ENCODE results near the gene SLC25A44. TPM values are rescaled to one million over a fixed set of nuclear protein-coding genes. Genes with fewer than 3 reads are reported as not detected.

Gene SLC25A44
- total and polyA plus RNA-seq, 2 donors (not counting 1 experiment from before 2014, with no cell fraction given), result 14.9 to 27.2 TPM

GRCh38 chr1:156241311-156241811 is 47.5 kb downstream of the SLC25A44 start:
- TF ChIP-seq EZH2 (IDR thresholded peaks at IDR 0.05; ENCODE audit: borderline replicate concordance, insufficient read depth, low read depth, low read length, poor library complexity, severe bottlenecking) (no peak), CTCF (IDR thresholded peaks at IDR 0.05) (no peak)
- peaks cover 0 to 3% (median 0%) of the 10 kb centered on the region in 3 donors for H3K9me3 ChIP-seq (ENCODE audit: control extremely low read depth in 1 of 3, control insufficient read depth in 2 of 3, insufficient read depth in 1 of 3, low read length in 2 of 3)
- H3K36me3 ChIP-seq (replicated peaks in 1 of 2; ENCODE audit: control extremely low read depth in 1 of 2, control insufficient read depth in 1 of 2, extremely low read depth in 1 of 2, insufficient read depth in 2 of 2, low read length in 1 of 2), result peaks cover 5 to 31% of the 10 kb centered on the region in 2 experiments
- peaks cover 14 to 15% of the 10 kb centered on the region in 2 donors for H3K4me1 ChIP-seq (ENCODE audit: control insufficient read depth in 2 of 2, insufficient read depth in 2 of 2, low read length in 2 of 2)
- peaks cover 4% of the 10 kb centered on the region for H4K20me1 ChIP-seq (ENCODE audit: control insufficient read depth, insufficient read depth, low read length, poor library complexity, severe bottlenecking)
- H3K27me3 ChIP-seq (replicated peaks in 1 of 4; ENCODE audit: control extremely low read depth in 1 of 4, control insufficient read depth in 3 of 4, insufficient read depth in 4 of 4, low read length in 3 of 4), result peaks cover 0 to 12% (median 0%) of the 10 kb centered on the region in 4 experiments
- 65% methylated on average over 15 of the region's 15 CpGs for WGBS (ENCODE audit: insufficient coverage)
- no peak for ATAC-seq (ENCODE audit: low read depth)
- no peak overlapping the region for H2AFZ ChIP-seq (ENCODE audit: insufficient read depth, low read depth, low read length, poor library complexity, severe bottlenecking)
- CTCF ChIA-PET, result no interaction called here
- peaks cover 7% of the 10 kb centered on the region for H3K27me3 Mint-ChIP-seq
- no peak overlapping the region for H3K4me3 Mint-ChIP-seq
- no peak for DNase-seq
- H3K27ac ChIP-seq (ENCODE audit: low read length in 2 of 2), result no peak overlapping the region
- intact Hi-C loops (cut with micrococcal nuclease), result no loop called here
- no peak overlapping the region for H3K27ac Mint-ChIP-seq
- H3K9ac ChIP-seq (ENCODE audit: low read length), result no peak overlapping the region
- POLR2A ChIA-PET, result no interaction called here
- no peaks in the 10 kb centered on the region for H3K9me3 Mint-ChIP-seq (ENCODE audit: insufficient read depth)
- peaks cover 16% of the 10 kb centered on the region for H3K4me1 Mint-ChIP-seq
- H3K4me2 ChIP-seq (replicated peaks; ENCODE audit: low read depth, low read length, poor library complexity, severe bottlenecking), result no peak overlapping the region
- no peak overlapping the region for H3K4me3 ChIP-seq (ENCODE audit: control extremely low read depth in 1 of 5, extremely low read depth in 1 of 5, insufficient read depth in 1 of 5, low read depth in 2 of 5, low read length in 4 of 5)
- no peaks in the 10 kb centered on the region for H3K79me2 ChIP-seq (ENCODE audit: control insufficient read depth, insufficient read depth, low read length)

GRCh38 chr1:156241926-156242325 is 48.0 kb downstream of the SLC25A44 start, which contains the start of gene BGLAP:
TSS of gene BGLAP (plus strand) at chr1:156242184. CDS start at chr1:156242232, 48 bp downstream.
- intact Hi-C loops (cut with micrococcal nuclease), result no loop called here
- no peak for TF ChIP-seq CTCF (IDR thresholded peaks at IDR 0.05)
- TF ChIP-seq EZH2 (IDR thresholded peaks at IDR 0.05; ENCODE audit: borderline replicate concordance, insufficient read depth, low read depth, low read length, poor library complexity, severe bottlenecking), result no peak
- peaks cover 7% of the 10 kb centered on the region for H3K27me3 Mint-ChIP-seq
- peaks cover 0 to 3% (median 0%) of the 10 kb centered on the region in 3 donors for H3K9me3 ChIP-seq (ENCODE audit: control extremely low read depth in 1 of 3, control insufficient read depth in 2 of 3, insufficient read depth in 1 of 3, low read length in 2 of 3)
- no peak within 1 kb of the TSS for H2AFZ ChIP-seq (ENCODE audit: insufficient read depth, low read depth, low read length, poor library complexity, severe bottlenecking)
- H3K4me1 ChIP-seq (ENCODE audit: control insufficient read depth in 2 of 2, insufficient read depth in 2 of 2, low read length in 2 of 2), result peaks cover 14 to 15% of the 10 kb centered on the region in 2 donors
- H3K4me1 Mint-ChIP-seq, result peaks cover 18% of the 10 kb centered on the region
- no peak within 1 kb of the TSS for H3K4me2 ChIP-seq (replicated peaks; ENCODE audit: low read depth, low read length, poor library complexity, severe bottlenecking)
- peaks cover 4 to 25% of the 10 kb centered on the region in 2 experiments for H3K36me3 ChIP-seq (replicated peaks in 1 of 2; ENCODE audit: control extremely low read depth in 1 of 2, control insufficient read depth in 1 of 2, extremely low read depth in 1 of 2, insufficient read depth in 2 of 2, low read length in 1 of 2)
- POLR2A ChIA-PET, result no interaction called here
- no peak for DNase-seq
- ATAC-seq (ENCODE audit: low read depth), result no peak
- CTCF ChIA-PET, result no interaction called here
- no peak within 1 kb of the TSS for H3K9ac ChIP-seq (ENCODE audit: low read length)
- H4K20me1 ChIP-seq (ENCODE audit: control insufficient read depth, insufficient read depth, low read length, poor library complexity, severe bottlenecking), result no peaks in the 10 kb centered on the region
- H3K4me3 Mint-ChIP-seq, result no peak within 1 kb of the TSS
- H3K79me2 ChIP-seq (ENCODE audit: control insufficient read depth, insufficient read depth, low read length), result no peaks in the 10 kb centered on the region
- no peak within 1 kb of the TSS for H3K27ac ChIP-seq (ENCODE audit: low read length in 2 of 2)
- no peak within 1 kb of the TSS for H3K27ac Mint-ChIP-seq
- H3K4me3 ChIP-seq (ENCODE audit: control extremely low read depth in 1 of 5, extremely low read depth in 1 of 5, insufficient read depth in 1 of 5, low read depth in 2 of 5, low read length in 4 of 5), result no peak within 1 kb of the TSS
- peaks cover 0 to 12% (median 0%) of the 10 kb centered on the region in 4 experiments for H3K27me3 ChIP-seq (replicated peaks in 1 of 4; ENCODE audit: control extremely low read depth in 1 of 4, control insufficient read depth in 3 of 4, insufficient read depth in 4 of 4, low read length in 3 of 4)
- no peaks in the 10 kb centered on the region for H3K9me3 Mint-ChIP-seq (ENCODE audit: insufficient read depth)
- 55% methylated on average over 11 of the region's 14 CpGs for WGBS (ENCODE audit: insufficient coverage)
